Liver (tissue), 9 donors: ENCODE data around the gene ARAP1. TPM values are rescaled to one million over a fixed set of nuclear protein-coding genes. Genes with fewer than 3 reads are reported as not detected.

ENCODE experiments used
- DNase-seq: peaks from one replicate; pipeline ENCODE4 v3.0.0-alpha.2; 2017; ENCODE audit warnings: low spot score
- H3K27ac ChIP-seq, 2 donors: one replicate each; pipeline ENCODE4 v1.7.0; 2013; ENCODE audit warnings: inconsistent platforms in 2 of 2, low read length in 2 of 2, control low read depth in 1 of 2, low read depth in 1 of 2, mild to moderate bottlenecking in 1 of 2
- H3K27me3 ChIP-seq, 4 donors: one replicate each; pipeline versions ENCODE4 v1.6.1 to v1.7.0; 2013; ENCODE audit warnings: low read length in 3 of 4, inconsistent platforms in 1 of 4, mild to moderate bottlenecking in 1 of 4, moderate library complexity in 1 of 4; ENCODE audit not compliant: control insufficient read depth in 4 of 4, insufficient read depth in 4 of 4
- H3K36me3 ChIP-seq, 4 donors: one replicate each; pipeline versions ENCODE4 v1.6.1 to v1.7.0; 2013; ENCODE audit warnings: low read length in 3 of 4, mild to moderate bottlenecking in 3 of 4, low read depth in 1 of 4, moderate library complexity in 1 of 4; ENCODE audit not compliant: control insufficient read depth in 4 of 4, insufficient read depth in 3 of 4
- H3K4me1 ChIP-seq, 4 donors: one replicate each; pipeline versions ENCODE4 v1.6.1 to v1.7.0; 2013; ENCODE audit warnings: low read length in 3 of 4, mild to moderate bottlenecking in 3 of 4, moderate library complexity in 1 of 4; ENCODE audit not compliant: control insufficient read depth in 4 of 4, insufficient read depth in 4 of 4
- H3K4me3 ChIP-seq, 3 donors: one replicate each; pipeline versions ENCODE4 v1.6.1 to v1.7.0; 2013; ENCODE audit warnings: low read length in 3 of 3, control low read depth in 1 of 3, low read depth in 1 of 3, mild to moderate bottlenecking in 1 of 3
- H3K9ac ChIP-seq, 2 donors: one replicate each; pipeline ENCODE4 v1.7.0; 2013; ENCODE audit warnings: low read length in 2 of 2, mild to moderate bottlenecking in 2 of 2, moderate library complexity in 2 of 2, control low read depth in 1 of 2, low read depth in 1 of 2
- H3K9me3 ChIP-seq, 4 donors: one replicate each; pipeline versions ENCODE4 v1.6.1 to v1.7.0; 2013; ENCODE audit warnings: low read length in 3 of 4; ENCODE audit not compliant: control insufficient read depth in 4 of 4
- FOXA1 ChIP-seq: IDR thresholded peaks from 2 replicates; pipeline ENCODE4 v1.6.1; 2016; ENCODE audit warnings: antibody characterized with exemption
- FOXA2 ChIP-seq: IDR thresholded peaks from 2 replicates; pipeline ENCODE4 v1.6.1; 2016; ENCODE audit warnings: antibody characterized with exemption
- HNF4A ChIP-seq, 2 donors: conservative IDR thresholded peaks; 2 replicates each; pipeline ENCODE4 v1.6.1; 2016; ENCODE audit warnings: antibody characterized with exemption in 2 of 2, mild to moderate bottlenecking in 2 of 2
- JUND ChIP-seq, 2 donors: IDR thresholded peaks; 2 replicates each; pipeline ENCODE4 v1.6.1; 2016; ENCODE audit warnings: antibody characterized with exemption in 2 of 2
- NR2F2 ChIP-seq: IDR thresholded peaks from 2 replicates; pipeline ENCODE4 v1.6.1; 2016; ENCODE audit warnings: antibody characterized with exemption
- RXRA ChIP-seq, 2 donors: IDR thresholded peaks; 2 replicates each; pipeline ENCODE4 v1.6.1; 2017 to 2018; ENCODE audit warnings: antibody characterized with exemption in 2 of 2, mild to moderate bottlenecking in 1 of 2
- YY1 ChIP-seq: IDR thresholded peaks from 2 replicates; pipeline ENCODE4 v1.6.1; 2016; ENCODE audit warnings: antibody characterized with exemption, mild to moderate bottlenecking
- WGBS: extraction: QIAGEN DNeasy Blood & Tissue Kit; methylation state at CpG from one replicate; pipeline ENCODE4 v1.1.7; 2013; 5-methylcytosine and 5-hydroxymethylcytosine counted together
- polyA plus RNA-seq, 2 donors: library from polyadenylated mRNA; stranded (reverse) in 1 of 2; unstranded in 1 of 2; fragments of 200-250 nt in 1 of 2; fragments of >200 nt in 1 of 2; fragmentation: Nextera tagmentation in 1 of 2; extraction: Ambion mirVana in 1 of 2; gene quantifications; one replicate each; pipeline versions ENCODE4 v1.2.1 to v1.2.3, GENCODE V29; 2013 to 2015
- total RNA-seq, 2 donors: library from RNA; depleted of rRNA; stranded (reverse); fragments of >200 nt; gene quantifications; one replicate each; pipeline ENCODE4 v1.2.3, GENCODE V29; 2014
- TF ChIP-seq, protein P1 (sequence below): IDR thresholded peaks from 2 replicates; pipeline ENCODE4 v1.6.1; 2016; ENCODE audit warnings: antibody characterized with exemption
- TF ChIP-seq, protein P2 (sequence below): IDR thresholded peaks from 2 replicates; pipeline ENCODE4 v1.6.1; 2016; ENCODE audit warnings: antibody characterized with exemption, mild to moderate bottlenecking
- TF ChIP-seq, protein P3 (sequence below): fragments of 150-350 bp; IDR thresholded peaks from 2 replicates; pipeline ENCODE4 v1.5.1; 2017; ENCODE audit warnings: improper control_type of control experiment, low read depth, low read length; ENCODE audit not compliant: missing input control
- TF ChIP-seq, protein P4 (sequence below): IDR thresholded peaks from 2 replicates; pipeline ENCODE4 v1.6.1; 2016; ENCODE audit warnings: antibody characterized with exemption
- donor health status: healthy.
- donor health status: healthy.
- donor health status: healthy.
- donor health status: healthy.
- donor health status: healthy.

Gene ARAP1
- total and polyA plus RNA-seq, 4 donors, result 14.4 to 77.8 (median 43.5) TPM

DNA sequence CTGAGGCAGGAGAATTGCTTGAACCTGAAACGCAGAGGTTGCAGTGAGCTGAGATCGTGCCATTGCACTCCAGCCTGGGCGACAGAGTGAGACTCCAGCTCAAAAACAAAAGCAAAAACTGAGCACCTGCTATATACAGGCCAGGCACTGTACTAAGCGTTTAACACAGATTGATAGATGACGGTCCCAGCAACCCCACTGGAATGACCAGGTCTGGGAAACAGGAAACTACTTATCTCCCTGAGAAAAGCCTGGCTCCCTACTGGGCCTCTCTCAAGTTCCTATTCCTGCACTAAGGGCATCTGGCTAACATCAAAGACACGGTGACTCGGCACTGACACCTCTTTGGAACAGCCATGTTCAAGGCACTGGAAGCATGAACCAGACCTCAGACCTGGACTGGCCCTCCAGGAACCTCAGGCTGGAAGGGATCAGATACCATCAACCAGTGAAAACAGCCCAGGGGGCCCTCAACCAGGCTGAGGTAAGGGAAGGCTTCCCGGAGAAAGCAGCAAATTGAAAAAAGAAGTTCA is 16.6 kb downstream of the ARAP1 start (continued):
- TF ChIP-seq, protein P1, sequence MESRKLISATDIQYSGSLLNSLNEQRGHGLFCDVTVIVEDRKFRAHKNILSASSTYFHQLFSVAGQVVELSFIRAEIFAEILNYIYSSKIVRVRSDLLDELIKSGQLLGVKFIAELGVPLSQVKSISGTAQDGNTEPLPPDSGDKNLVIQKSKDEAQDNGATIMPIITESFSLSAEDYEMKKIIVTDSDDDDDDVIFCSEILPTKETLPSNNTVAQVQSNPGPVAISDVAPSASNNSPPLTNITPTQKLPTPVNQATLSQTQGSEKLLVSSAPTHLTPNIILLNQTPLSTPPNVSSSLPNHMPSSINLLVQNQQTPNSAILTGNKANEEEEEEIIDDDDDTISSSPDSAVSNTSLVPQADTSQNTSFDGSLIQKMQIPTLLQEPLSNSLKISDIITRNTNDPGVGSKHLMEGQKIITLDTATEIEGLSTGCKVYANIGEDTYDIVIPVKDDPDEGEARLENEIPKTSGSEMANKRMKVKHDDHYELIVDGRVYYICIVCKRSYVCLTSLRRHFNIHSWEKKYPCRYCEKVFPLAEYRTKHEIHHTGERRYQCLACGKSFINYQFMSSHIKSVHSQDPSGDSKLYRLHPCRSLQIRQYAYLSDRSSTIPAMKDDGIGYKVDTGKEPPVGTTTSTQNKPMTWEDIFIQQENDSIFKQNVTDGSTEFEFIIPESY, result no peak

DNA sequence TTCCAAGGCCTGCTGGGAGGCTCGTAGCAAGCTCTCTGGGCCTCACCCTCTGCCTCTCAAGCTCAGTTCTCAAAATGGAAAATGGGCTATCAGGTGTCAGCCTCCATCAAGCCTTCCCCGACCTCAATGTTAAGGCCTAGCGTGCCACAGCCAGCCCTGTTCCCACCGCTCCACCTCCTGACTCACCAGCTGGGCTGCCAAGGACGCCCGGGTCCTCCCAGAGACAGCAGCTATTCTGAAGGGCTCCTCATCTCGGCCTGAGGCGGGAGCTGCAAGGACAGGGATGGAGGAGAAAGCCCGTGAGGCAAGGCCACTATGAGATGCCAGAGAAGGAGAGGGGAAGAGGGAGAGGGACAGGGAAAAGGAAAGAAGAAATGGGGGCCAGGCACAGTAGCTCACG is 19.9 kb downstream of the ARAP1 start:
- Histone ChIP-seq H3K36me3 (no peaks in the 10 kb centered on the region), H3K9ac (no peak overlapping the region), H3K27me3 (no peaks in the 10 kb centered on the region), H3K27ac (no peak overlapping the region), H3K4me3 (no peak overlapping the region), H3K9me3 (no peaks in the 10 kb centered on the region), H3K4me1 (peaks cover 0 to 4% (median 0%) of the 10 kb centered on the region in 4 donors)
- 94% methylated on average over 10 of the region's 10 CpGs for WGBS
- TF ChIP-seq, protein P2, sequence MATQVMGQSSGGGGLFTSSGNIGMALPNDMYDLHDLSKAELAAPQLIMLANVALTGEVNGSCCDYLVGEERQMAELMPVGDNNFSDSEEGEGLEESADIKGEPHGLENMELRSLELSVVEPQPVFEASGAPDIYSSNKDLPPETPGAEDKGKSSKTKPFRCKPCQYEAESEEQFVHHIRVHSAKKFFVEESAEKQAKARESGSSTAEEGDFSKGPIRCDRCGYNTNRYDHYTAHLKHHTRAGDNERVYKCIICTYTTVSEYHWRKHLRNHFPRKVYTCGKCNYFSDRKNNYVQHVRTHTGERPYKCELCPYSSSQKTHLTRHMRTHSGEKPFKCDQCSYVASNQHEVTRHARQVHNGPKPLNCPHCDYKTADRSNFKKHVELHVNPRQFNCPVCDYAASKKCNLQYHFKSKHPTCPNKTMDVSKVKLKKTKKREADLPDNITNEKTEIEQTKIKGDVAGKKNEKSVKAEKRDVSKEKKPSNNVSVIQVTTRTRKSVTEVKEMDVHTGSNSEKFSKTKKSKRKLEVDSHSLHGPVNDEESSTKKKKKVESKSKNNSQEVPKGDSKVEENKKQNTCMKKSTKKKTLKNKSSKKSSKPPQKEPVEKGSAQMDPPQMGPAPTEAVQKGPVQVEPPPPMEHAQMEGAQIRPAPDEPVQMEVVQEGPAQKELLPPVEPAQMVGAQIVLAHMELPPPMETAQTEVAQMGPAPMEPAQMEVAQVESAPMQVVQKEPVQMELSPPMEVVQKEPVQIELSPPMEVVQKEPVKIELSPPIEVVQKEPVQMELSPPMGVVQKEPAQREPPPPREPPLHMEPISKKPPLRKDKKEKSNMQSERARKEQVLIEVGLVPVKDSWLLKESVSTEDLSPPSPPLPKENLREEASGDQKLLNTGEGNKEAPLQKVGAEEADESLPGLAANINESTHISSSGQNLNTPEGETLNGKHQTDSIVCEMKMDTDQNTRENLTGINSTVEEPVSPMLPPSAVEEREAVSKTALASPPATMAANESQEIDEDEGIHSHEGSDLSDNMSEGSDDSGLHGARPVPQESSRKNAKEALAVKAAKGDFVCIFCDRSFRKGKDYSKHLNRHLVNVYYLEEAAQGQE, result no peak
- TF ChIP-seq YY1 (no peak), FOXA1 (no peak), JUND (IDR thresholded peaks at IDR 0.05) (no peak), HNF4A (conservative IDR thresholded peaks at IDR 0.05) (no peak), RXRA (IDR thresholded peaks at IDR 0.05) (no peak), NR2F2 (no peak)
- TF ChIP-seq, protein P3, sequence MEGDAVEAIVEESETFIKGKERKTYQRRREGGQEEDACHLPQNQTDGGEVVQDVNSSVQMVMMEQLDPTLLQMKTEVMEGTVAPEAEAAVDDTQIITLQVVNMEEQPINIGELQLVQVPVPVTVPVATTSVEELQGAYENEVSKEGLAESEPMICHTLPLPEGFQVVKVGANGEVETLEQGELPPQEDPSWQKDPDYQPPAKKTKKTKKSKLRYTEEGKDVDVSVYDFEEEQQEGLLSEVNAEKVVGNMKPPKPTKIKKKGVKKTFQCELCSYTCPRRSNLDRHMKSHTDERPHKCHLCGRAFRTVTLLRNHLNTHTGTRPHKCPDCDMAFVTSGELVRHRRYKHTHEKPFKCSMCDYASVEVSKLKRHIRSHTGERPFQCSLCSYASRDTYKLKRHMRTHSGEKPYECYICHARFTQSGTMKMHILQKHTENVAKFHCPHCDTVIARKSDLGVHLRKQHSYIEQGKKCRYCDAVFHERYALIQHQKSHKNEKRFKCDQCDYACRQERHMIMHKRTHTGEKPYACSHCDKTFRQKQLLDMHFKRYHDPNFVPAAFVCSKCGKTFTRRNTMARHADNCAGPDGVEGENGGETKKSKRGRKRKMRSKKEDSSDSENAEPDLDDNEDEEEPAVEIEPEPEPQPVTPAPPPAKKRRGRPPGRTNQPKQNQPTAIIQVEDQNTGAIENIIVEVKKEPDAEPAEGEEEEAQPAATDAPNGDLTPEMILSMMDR, result no peak
- TF ChIP-seq, protein P4, sequence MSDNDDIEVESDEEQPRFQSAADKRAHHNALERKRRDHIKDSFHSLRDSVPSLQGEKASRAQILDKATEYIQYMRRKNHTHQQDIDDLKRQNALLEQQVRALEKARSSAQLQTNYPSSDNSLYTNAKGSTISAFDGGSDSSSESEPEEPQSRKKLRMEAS, result no peak
- no peak for DNase-seq

DNA sequence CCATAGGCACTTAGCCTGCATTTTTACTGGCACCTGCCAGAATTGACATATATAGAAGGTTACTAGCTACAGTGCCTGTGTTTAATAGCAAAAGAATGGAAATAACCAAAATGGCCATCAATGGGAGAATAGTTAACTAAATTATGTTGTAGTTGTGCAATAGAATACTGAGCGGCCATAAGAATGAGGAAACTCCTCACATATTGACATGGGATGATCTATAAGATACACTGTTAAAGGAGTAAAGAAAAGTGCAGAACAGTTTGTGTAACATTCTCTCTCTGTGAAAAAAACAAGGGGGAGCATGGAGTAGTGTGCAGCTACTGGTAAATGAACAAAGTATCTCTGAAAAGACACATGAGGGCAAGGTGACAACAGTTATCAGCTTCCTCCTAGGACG is 21.5 kb downstream of the ARAP1 start:
- H3K4me1 ChIP-seq, result peaks cover 0 to 4% (median 0%) of the 10 kb centered on the region in 4 donors
- WGBS, result 72% methylated on average over 2 of the region's 2 CpGs
- no peaks in the 10 kb centered on the region for H3K27me3 ChIP-seq
- TF ChIP-seq FOXA2, result no peak
- TF ChIP-seq, protein P2, result no peak
- TF ChIP-seq, protein P4, result no peak
- H3K9ac ChIP-seq, result no peak overlapping the region
- H3K36me3 ChIP-seq, result no peaks in the 10 kb centered on the region
- no peaks in the 10 kb centered on the region for H3K9me3 ChIP-seq
- H3K4me3 ChIP-seq, result no peak overlapping the region
- H3K27ac ChIP-seq, result no peak overlapping the region
- no peak for DNase-seq
